A204.1 (cell line): ENCODE measurements around the gene CLEC10A.
"Not testable (repeated sequence)": the region's sequence is repeated elsewhere in the genome, so short reads cannot be mapped to it uniquely, and the experiment has no call there.

Source experiments
- FAIRE-seq: peaks from 2 replicates; lab custom pipeline; 2012; peaks lifted over from hg19 to GRCh38; lab: Jason Lieb, UNC

CLEC10A gene

DNA sequence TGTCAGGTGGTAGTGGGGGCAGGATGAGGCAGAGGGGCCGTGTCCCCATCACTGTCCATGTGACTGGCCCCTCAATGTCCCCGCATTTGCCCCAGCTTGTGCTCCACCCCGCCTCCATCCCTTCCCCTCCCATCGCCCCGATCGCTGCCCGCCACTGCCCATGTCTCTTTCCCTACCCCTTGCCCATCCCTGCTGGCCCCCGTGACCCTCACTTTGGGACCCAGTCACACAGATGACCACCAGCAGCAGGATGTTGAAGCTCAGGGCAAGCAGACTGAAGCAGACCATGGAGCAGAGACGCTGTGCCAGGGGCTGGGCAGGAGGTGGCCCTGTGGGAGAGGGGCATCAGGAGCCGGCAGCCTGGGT, 28.5 kb upstream of the CLEC10A start:
- no peak for FAIRE-seq

DNA sequence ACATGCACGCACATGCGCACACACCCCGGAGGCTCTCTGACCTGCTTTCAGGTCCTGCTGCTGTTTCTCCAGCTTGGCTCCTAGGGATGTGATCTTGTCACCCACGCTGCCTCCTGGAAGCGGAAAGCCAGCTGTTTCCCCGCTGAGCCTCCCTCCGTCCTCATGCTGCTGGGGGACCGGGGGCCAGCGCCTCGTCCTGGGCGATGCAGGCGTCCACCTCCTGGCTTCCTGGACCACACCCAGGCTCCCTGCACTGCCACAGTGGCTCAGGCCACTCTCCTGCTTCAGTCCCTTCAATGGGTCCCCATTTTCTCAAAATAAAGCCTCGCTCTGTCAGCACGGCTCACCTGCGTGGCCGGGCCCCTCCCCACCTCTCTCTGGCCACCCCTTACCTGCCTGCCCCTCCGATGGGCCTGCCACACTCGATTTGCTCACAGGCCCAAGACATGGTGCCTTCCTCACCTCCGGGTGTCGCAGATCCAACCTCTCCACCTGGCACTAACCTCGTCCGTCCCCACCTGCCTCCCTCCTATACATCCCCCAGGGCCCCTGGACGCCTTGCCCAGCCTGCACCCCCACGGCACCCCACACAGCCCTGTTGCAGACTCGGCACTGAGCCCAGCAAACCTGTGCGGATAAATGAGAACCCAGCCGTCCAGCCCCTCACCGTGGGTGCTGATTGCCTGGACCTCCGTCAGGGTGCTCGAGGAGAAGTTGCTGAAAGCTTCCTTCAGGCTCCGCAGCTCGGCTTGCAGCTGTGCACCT, 27.9 kb upstream of the CLEC10A start:
- no peak for FAIRE-seq

DNA sequence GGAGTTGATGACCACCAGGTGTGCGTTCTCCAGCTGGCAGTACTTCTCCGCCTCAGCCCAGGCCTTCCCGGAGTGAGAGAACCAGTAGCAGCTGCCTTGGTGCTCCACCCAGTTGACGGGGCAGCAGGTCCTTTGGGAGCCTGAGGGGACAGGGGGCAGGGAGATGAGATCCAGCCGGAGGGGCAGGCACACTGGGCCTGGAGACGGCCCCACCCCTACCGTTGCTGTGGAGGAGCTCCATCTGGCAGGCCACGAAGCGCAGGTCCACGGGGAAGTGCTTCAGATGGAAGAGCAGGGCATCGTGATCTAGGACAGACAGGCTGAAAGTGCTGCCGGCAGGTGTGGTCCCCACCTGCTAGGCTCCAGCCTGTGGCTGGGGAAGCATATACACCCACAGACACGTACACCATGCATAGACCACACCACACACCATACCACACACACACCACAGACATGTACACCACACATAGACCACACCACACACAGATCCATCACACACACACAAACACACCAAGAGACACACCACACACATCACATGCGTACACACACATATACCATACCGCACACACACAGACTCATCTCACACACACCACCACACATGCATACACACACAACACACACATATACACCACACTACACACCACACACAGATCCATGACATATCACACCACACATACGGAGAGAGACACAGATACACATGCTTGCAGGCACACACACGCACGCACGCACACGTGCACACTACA, 27.1 kb upstream of the CLEC10A start:
- no peak for FAIRE-seq

DNA sequence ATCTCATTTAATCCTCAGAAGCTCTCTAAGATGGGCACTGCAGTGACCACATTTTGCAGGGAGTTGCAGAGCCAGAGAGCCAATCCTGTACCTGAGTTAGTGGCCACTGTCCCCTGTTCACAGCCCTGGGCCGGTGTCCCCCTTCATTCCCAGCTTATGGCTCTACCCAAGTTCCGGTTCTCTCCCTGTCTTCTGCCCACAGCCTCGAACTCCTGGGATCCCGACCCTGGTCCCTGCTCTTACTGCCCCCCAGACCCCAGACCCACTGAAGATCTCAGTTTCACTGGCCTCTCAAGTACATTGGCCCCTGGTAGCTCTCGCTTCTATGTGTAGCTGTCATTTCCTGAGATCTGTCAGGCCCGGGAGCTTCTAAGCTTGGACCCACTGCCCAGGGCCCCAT, 22.4 kb upstream of the CLEC10A start:
- FAIRE-seq, result no peak

DNA sequence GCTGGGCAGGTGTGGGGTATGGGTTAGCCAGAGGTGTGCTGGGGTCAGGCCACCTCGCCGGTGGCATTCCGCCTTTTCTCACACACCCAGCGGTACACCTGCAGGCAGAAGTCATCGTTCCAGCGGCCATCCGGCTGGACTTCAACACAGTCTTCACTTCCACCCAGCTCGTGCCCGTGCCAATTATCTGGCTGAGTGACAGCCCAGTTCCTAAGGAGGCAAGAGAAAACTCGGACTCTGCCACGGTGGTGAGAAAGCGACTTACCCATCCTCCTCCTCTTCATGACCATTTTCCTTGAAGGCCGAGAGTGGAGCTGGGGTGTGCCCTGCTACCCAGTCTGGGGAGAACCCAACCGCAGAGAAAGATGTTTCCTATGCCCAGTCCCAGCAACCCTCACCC, 21.5 kb upstream of the CLEC10A start:
- FAIRE-seq, result no peak

DNA sequence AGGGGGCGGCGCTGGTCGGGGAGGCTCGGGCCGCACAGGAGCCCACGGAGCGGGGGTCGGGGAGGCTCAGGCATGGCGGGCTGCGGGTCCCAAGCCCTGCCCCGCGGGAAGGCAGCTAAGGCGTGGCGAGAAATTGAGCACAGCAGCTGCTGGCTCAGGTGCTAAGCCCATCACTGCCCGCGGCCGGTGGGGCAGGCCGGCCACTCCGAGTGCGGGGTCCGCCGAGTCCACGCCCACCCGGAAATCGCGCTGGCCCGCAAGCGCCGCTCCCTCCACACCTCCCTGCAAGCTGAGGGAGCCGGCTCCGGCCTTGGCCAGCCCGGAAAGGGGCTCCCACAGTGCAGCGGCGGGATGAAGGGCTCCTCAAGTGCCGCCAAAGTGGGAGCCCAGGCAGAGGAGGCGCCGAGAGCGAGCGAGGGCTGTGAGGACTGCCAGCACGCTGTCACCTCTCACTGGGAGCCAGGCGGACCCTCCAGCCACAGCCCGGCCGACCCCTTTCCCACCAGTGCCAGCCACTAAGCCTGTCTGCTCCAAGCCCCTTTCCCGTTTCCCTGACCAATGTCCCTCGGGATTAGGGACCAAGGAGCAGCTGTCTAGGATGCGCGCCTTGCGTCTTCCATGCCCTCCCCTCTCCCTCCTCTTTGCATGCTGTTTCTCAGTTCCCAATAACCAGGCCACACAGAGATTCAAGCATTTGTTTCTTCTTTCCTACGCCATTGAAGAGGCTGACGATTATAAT, 20.8 kb upstream of the CLEC10A start:
- FAIRE-seq, result not testable (repeated sequence)

DNA sequence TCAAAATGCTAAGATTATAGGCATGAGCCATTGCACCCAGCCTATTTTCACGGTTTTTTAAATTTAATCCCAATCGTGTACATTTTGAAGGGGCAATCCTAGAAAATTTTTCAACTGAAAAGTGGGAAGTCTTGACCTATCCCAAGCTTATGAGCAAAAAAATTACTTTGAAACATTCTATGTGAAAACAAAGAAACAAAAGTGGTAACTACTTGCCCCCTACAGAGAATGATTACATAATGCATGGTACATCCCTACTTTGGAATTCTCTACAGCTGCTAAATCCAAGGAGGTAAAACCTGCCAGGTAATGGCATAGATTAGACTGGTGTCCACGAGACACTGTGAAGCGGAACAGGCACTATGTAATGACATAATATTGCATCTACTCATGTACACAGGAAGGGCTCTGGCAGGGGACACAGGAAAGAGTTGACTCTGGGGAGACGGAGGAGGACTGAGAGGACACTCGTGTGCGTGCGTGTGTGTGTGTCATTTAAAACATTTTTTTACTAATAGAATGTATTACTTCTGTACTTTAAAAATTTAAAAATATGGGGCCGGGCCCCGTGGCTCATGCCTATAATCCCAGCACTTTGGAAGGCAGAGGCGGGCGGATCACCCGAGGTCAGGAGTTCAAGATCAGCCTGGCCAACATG, 18.9 kb upstream of the CLEC10A start:
- FAIRE-seq, result no peak

DNA sequence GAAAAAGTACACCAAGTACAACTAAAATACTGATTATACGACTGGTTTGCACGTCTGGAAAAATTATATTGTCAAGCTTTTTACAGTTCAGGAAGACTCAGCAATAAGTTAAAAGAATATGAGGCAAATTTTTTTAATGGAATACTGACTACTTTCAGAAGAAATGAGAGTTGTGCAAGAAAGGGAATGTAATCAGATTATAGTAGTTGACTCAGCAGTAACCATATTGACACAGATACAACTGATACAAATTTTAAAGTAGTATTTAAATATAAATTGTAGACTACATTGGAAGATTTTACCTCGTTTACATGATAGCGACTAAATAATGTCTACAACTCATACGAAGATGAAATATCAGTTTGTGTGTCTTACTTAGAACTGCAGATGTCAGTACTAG, 17.9 kb upstream of the CLEC10A start:
- no peak for FAIRE-seq

DNA sequence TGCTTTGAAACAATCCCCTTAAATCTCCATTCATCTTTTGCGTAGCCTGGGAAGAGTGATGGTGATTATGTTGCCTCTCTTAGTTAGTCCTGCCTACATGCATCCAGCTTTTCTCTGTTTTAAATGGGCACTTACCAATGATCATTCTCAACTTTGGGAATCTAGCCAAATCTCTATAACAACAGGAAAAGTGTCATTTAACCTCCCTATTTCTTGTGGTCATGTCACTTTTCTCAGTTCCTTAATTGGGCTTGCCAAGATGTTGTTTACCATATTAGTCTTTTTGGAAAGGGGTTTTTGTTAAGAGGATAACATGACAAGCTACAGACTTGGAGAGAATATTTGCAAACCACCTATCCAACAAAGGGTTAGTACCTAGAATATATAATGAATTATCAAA, 15.6 kb upstream of the CLEC10A start:
- no peak for FAIRE-seq

DNA sequence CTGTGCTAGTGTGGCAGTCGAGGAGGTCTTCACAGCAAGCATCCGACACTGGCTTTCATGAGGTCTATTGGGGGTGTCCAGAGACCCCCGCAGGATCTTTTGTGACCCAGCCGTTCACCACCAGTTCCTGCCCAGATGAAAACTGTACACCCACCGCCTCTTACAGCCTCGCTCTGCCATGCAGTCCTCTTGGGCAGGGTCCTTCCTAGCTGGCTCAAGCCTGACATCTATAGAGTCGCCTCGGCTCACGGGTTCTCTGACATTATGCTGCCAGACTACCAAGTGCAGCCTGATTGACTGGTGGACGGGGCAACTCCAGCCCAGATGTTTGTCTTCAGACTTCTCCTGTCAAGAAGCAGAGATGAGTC, 14.6 kb upstream of the CLEC10A start:
- FAIRE-seq, result no peak

DNA sequence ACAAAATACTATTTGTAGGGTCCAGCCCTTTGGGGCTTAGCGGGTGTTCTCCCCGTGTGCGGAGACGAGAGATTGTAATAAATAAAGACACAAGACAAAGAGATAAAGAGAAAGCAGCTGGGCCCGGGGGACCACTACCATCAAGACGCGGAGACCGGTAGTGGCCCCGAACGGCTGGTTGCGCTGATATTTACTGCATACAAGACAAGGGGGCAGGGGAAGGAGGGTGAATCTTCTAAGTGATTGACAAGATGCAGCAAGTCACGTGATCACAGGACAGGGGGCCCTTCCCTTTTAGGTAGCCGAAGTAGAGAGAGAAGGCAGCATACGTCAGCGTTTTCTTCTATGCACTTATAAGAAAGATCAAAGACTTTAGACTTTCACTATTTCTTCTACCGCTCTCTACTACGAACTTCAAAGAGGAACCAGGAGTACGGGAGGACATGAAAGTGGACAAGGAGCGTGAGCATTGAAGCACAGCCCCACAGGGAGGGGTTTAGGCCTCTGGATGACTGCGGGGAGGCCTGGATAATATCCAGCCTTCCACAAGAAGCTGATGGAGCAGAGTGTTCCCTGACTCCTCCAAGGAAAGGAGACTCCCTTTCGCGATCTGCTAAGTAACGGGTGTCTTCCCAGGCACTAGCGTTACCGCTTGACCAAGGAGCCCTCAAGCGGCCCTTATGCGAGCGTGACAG, 11.4 kb upstream of the CLEC10A start:
- not testable (repeated sequence) for FAIRE-seq

DNA sequence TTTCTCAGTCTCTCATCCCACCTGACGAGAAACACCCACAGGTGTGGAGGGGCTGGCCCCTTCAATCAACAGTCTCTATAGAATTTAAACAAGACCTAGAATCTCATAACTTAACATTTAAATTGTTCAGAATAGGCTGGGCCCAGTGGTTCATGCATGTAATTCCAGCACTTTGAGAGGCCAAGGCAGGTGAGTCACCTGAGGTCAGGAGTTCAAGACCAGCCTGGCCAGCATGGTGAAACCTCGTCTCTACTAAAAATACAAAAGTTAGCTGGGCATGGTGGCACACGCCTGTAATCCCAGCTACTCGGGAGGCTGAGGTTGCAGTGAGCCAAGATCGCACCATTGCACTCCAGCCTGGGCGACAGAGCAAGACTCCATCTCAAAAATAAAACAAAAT, 9.5 kb upstream of the CLEC10A start:
- FAIRE-seq, result not testable (repeated sequence)

DNA sequence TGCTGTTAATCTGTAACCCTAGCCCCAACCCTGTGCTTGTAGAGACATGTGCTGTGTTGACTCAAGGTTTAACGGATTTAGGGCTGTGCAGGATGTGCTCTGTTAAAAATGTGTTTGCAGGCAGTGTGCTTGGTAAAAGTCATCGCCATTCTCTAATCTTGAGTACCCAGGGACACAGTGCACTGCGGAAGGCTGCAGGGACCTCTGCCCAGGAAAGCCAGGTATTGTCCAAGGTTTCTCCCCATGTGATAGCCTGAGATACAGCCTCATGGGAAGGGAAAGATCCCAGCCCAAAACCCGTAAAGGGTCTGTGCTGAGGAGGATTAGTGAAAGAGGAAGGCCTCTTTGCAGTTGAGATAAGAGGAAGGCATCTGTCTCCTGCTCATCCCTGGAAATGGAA, 8.4 kb upstream of the CLEC10A start:
- FAIRE-seq, result not testable (repeated sequence)

DNA sequence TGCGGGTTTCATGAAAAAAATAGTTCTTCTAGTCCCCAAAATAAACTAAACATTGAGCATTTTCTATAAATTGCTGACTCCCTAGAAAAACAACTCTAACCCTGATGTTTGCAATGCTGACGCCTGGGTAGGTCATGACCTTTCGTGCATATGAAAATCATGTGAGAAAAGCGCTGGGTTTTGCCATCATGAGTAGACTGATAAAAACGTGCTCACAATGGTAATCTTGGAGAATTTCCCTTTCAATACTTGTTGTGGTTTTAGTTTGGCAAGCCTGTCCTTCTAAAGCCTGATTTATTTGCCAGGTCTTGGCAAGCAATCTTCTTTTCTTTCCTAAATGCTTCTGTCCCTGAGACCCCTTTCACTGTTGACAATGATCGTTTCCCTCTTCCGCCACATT, 4.0 kb upstream of the CLEC10A start:
- FAIRE-seq, result no peak

DNA sequence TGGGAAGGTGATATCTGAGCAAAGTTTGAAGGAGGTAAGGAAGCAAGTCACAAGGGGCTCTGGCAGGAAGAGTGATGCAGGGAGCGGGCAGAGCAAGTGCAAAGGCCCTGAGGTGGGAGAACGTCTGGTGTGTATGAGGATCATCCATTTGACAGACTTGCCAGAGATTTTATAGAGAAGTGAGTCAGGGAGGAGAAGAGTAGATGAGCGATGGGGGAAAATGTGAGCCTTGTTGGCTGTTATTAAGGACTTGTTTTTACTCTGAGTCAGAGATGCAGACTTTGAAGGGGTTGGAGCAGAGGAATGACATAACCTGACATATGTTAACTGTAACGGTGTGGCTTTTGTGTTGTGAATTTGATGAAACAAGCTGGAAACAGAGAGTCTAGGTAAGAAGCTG, 3.5 kb upstream of the CLEC10A start:
- no peak for FAIRE-seq

DNA sequence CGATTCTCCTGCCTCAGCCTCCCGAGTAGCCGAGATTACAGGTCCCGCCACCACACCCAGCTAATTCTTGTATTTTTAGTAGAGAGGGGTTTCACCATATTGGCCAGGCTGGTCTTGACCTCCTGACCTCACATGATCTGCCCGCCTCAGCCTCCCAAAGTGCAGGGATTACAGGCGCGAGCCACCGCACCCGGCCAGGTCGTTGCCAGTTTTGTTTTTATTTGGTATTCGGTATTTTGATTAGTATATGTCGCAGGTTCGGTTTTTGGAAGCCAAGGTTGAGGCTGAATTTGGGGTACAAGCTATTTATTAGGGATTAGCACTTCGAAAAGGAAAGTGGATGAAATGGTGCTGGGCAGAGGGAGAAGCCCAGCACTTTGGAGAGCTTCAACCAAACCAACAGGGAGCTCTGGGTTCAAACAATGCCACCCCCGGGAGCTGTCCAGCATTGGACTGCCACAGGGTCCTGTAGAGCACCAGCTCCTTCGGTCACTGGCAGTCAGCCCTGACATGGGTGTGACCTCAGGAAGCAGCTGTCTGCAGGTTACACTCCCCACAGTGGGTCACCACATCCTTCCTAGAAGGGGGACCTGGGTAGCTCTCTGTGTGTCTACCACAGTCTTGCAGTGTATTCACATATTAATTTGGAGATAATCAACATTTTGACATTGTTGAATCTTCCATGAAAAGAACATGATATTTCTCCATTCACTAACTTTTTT, 1.5 kb upstream of the CLEC10A start:
- no peak for FAIRE-seq

DNA sequence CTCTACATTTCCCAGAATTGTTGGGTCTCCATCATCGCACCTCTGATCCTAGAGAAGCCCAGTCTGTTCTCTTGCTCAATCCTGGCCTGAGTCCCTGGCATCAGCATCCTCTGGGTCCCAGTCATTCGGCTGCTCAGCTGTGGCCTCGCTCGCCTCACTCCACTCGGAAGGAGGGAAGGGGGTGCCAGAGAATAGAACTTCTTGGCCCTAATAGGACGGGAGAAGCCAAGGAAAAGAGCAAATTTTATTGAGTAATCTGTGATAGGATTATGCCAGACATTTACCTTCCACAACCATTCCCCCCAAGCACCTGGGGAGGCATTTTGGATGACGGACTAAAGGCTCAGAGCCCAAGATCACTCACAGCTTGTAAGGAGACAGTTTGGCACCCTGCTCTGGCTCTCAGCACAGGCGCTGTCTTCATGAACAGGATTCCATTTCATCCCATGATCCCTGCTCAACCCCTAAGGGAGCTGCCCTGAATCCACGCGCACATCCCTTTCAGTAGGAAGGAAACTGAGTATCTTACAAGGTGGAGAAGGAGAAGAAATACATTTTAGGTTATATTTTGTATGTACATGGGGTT, 498 bp upstream of the CLEC10A start:
- no peak for FAIRE-seq

DNA sequence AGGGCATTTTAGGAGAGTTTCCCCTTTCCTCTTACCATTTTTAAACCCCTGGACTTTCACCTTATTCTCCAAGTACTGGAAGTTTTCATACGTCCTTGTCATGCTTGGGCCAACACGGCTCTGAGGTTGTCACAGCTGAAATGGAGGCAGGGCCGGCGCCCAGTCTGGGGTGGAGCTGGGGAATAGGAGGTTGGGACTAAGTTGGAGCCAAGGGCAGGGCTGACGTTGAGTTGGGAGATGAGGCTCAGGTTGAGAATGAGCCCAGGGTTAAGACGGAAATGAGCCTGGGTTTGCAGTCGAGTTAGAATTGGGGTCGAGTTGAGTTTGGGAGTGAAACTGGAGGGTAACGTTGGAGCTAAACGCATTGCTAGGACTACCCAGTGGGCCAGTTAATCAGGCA, 1.3 kb downstream of the CLEC10A start:
- no peak for FAIRE-seq

DNA sequence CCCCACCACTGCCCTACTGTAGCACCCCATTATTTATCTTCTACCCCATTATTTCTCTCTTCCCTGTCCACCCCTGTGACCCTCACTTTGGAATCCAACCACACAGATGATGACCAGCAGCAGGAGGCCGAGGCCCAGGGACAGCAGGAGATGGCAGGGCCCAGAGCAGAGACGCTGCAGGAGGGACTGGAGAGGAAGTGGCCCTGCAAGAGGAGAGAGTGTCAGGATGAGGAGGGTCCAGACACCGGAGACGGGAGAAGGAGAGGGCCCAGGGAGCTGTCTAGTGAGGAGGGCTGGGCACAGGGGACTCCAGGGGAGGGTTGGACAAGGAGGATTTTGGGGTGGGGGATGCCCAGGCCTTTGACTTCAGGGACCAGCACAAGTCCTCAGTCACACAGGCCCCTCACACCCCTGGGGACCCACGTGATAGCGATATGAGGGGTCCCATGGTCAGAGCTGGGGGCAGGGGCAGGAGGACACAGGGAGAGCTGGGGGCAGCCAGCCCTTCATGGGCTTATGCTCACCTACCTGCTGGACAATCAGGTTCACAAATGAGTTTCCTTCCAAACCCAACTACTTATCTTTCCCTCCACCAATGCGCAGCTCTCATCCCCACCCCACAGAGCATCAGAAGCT, 2.0 kb downstream of the CLEC10A start:
- FAIRE-seq, result no peak

DNA sequence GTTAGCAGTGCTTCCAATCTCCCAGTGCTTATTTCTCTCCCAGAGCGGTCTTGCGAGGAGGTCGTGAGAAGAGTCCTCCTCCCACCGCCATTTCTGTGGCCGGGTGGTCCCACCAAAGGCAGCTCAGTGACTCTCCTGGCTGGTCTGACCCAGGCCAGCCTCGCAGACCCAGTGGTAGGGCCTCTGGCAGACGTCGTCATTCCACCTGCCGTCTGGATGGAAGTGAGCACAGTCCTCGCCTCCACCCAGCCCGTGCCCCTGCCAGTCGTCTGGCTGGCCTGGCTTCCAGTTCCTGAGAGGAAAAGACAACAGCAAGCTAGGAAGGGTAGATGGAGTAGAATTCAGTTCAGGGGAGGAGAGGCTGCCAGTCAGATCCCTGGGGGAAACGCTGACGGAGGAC, 5.1 kb downstream of the CLEC10A start:
- FAIRE-seq, result no peak

DNA sequence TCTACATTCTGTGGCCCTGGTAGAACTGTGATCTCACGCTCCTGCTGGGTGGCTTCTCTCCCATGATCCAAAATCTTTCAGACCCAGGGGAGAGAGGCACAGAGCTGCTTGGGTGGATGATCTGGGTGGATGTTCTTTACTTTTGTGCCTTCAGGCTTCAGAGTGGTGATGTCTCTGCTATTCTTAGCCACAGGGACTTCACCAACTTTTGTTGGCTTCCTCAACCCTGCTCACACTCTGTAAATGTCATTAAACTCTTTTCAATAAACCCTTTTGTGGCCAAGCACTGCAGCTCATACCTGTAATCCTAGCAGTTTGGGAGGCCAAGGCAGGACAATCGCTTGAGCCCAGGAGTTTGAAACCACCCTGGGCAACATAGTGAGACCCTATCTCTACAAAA, 7.6 kb downstream of the CLEC10A start:
- no peak for FAIRE-seq
